Metanephros (tissue), 2 donors: ENCODE data around the gene NEAT1. TPM values are rescaled to one million over a fixed set of nuclear protein-coding genes. Genes with fewer than 3 reads are reported as not detected.

Experiments
- small RNA-seq: library from RNA; depleted of rRNA; stranded (forward); fragments of <200 nt; gene quantifications from one replicate; pipeline ENCODE3, GENCODE V24; 2014; ENCODE audit warnings: low replicate concordance
- total RNA-seq: library from RNA; depleted of rRNA; stranded (reverse); fragments of >200 nt; gene quantifications from one replicate; pipeline ENCODE4 v1.2.3, GENCODE V29; 2014

Gene NEAT1
- 148 TPM for total RNA-seq

DNA sequence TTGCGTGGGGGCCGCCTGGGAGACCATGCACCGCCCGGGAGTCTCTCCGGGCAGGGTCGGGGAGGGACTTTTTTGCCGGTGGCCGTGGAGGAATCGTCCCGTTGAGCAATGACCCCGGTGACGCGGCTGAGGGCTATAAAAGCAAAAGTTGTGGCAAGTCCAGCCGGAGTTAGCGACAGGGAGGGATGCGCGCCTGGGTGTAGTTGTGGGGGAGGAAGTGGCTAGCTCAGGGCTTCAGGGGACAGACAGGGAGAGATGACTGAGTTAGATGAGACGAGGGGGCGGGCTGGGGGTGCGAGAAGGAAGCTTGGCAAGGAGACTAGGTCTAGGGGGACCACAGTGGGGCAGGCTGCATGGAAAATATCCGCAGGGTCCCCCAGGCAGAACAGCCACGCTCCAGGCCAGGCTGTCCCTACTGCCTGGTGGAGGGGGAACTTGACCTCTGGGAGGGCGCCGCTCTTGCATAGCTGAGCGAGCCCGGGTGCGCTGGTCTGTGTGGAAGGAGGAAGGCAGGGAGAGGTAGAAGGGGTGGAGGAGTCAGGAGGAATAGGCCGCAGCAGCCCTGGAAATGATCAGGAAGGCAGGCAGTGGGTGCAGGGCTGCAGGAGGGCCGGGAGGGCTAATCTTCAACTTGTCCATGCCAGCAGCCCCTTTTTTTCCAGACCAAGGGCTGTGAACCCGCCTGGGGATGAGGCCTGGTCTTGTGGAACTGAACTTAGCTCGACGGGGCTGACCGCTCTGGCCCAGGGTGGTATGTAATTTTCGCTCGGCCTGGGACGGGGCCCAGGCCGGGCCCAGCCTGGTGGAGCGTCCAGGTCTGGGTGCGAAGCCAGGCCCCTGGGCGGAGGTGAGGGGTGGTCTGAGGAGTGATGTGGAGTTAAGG is at the start of gene NEAT1:
TSS of gene NEAT1 (plus strand) at position 166 of the 883 bp plus-strand sequence.

DNA sequence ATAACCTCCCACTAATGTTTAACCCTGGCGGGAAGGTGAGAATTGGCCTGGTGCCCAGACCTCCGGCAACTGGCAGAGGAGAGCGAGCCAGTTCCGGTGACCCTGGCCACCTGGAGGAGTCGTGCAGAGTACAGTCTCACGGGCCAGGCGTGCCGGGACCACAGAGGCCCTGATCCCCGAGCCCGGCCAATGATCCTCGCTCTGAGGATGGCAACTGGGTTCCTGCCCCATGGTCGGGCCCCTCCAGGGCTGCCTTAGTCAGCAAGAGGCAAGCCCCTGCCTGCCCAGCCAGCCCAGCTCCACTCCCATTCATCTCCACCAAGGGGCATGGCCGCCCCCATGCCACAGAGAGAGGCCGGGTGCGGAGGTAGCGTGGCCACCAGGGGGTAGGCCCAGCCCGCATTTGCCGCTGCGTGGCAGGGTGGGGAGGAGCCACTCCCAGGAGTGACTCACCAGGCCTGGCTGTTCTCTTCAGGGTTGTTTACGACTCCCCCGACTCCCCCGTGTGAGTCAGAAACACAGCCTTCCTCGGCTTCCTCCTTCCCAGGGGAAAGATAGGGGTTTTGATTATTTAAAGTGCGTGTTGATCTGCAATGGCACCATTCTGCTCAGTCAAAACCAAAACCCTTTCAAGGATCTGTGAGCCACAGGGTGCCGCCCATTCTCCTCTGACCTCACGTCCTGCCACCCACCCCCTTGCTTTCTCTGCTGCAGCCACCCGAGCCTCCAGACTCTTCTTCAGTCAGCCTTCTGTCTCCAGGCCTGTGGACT is 40.4 kb upstream of the NEAT1 start, which contains the start of gene SLC25A45:
TSS of gene SLC25A45 (minus strand) at position 614 of the 771 bp plus-strand sequence. CDS start 695 bp downstream, outside the sequence.

DNA sequence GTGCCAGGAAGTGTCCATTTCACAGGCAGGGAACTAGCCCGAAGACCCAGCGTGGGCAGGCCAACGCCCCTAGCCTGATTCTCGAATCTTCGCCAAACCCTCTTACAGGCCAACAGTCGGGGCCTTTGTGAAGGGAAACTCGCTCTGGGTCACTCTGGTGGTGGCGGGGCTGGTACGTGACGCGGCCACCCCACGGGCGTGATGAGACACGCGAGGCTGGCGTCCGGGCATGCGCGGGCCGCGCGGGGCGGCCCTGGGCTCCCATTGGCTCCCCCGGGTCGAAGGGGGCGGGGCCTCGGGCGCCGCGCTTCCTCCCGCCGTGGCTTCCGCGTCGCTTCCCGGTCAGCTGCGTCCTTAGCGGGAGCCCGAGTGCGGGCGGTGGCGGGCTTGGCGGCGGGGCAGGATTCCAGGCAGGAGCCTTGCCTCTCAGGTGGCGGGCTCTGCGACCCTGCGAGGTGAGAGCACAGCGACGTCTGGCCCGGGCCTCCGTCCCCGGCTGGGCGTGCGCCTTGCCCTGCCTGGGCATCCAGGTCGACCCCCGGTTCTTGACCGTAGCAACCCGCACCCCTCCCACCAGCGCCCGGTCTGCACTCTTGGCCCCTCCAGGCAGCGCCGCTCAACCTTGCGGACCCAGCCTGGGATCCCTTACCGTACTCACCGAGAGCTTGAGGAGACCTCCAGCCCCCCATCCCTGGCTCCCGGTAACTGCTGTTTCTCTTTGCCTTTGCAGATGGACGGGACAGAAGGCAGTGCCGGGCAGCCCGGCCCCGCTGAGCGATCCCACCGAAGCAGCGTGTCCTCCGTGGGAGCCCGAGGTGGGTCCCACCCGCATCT is 36.1 kb upstream of the NEAT1 start, which contains the start of gene FRMD8:
TSS of gene FRMD8 (plus strand) at position 331 of the 834 bp plus-strand sequence. CDS start at position 731, 400 bp downstream.

Small RNA genes within 50 kb of the gene (small RNA-seq; reads per million reads assigned to genes)
- gene RF01684 = not detected

Other genes starting within 250 kb of the NEAT1 start
- 142 TPM for gene CAPN1, start 240.9 kb upstream of the NEAT1 start, total RNA-seq
- gene POLA2, start 160.8 kb upstream of the NEAT1 start, total RNA-seq = 11.9 TPM
- 15.7 TPM for gene CDC42EP2, start 107.9 kb upstream of the NEAT1 start, total RNA-seq
- gene DPF2, start 88.9 kb upstream of the NEAT1 start, total RNA-seq = 41.9 TPM
- 0.35 TPM for gene TIGD3, start 68.0 kb upstream of the NEAT1 start, total RNA-seq
- 8.9 TPM for gene SLC25A45, start 40.2 kb upstream of the NEAT1 start, total RNA-seq
- gene FRMD8, start 36.2 kb upstream of the NEAT1 start, total RNA-seq = 27.0 TPM
- gene MALAT1, start 76.2 kb downstream of the NEAT1 start, total RNA-seq = 21,533 TPM
- gene SCYL1, start 102.3 kb downstream of the NEAT1 start, total RNA-seq = 54.7 TPM
- gene LTBP3, start 135.6 kb downstream of the NEAT1 start, total RNA-seq = 151 TPM
- gene ZNRD2, start 147.7 kb downstream of the NEAT1 start, total RNA-seq = 41.4 TPM
- 23.0 TPM for gene FAM89B, start 149.7 kb downstream of the NEAT1 start, total RNA-seq
- 99.4 TPM for gene EHBP1L1, start 153.3 kb downstream of the NEAT1 start, total RNA-seq
- 0.35 TPM for gene KCNK7, start 173.0 kb downstream of the NEAT1 start, total RNA-seq
- gene MAP3K11, start 191.4 kb downstream of the NEAT1 start, total RNA-seq = 45.9 TPM
- gene PCNX3, start 193.0 kb downstream of the NEAT1 start, total RNA-seq = 25.6 TPM
- 35.8 TPM for gene SIPA1, start 215.3 kb downstream of the NEAT1 start, total RNA-seq
- 35.4 TPM for gene RELA, start 240.1 kb downstream of the NEAT1 start, total RNA-seq